Ishikawa (cell line): ENCODE measurements around the gene PRKAB2.

Experiments used
- CREB1 ChIP-seq: IDR thresholded peaks from 2 replicates; pipeline ENCODE4 v1.6.1; 2012; ENCODE audit warnings: low read depth
- EP300 ChIP-seq: IDR thresholded peaks from 2 replicates; pipeline ENCODE4 v1.6.1; 2012; ENCODE audit warnings: borderline replicate concordance
- NFIC ChIP-seq: IDR thresholded peaks from 2 replicates; pipeline ENCODE4 v1.6.1; 2012
- USF1 ChIP-seq: IDR thresholded peaks from 2 replicates; pipeline ENCODE4 v1.6.1; 2012

PRKAB2 gene

GRCh38 chr1:147109041-147109440, 63.2 kb downstream of the PRKAB2 start:
- TF ChIP-seq NFIC (no peak), EP300 (no peak)

DNA sequence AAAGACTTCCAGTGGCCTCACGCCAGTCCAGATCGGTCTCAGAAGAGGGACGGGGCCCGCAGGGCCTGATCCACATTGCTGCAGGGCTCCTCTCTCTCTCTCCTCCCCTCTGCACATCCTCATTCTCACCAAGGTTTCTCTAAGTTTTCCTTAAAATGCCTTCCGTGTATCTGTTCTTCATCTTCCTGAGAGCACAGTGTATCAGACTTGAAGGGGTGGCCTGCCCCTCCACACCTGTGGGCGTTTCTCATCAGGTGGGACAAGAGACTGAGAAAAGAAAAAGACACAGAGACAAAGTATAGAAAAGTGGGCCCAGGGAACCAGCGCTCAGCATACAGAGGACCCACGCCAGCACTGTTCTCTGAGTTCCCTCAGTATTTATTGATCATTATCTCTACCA, 66.4 kb downstream of the PRKAB2 start:
- TF ChIP-seq USF1, result no peak
- no peak for TF ChIP-seq CREB1
- no peak for TF ChIP-seq NFIC
